MM.1S (cell line): ENCODE data around the gene ZEB2.

ENCODE experiments used
- EZH2 ChIP-seq: fragments of 300-600 bp; sonication (generic); optimal IDR thresholded peaks from 2 replicates; pipeline ENCODE3; 2017; ENCODE audit warnings: low read depth, mild to moderate bottlenecking, antibody characterized with exemption, low read length, mixed read lengths
- TF ChIP-seq, protein P1 (sequence below): fragments of 300-600 bp; sonication (generic); IDR thresholded peaks from 2 replicates; pipeline ENCODE4 v1.5.1; 2016; ENCODE audit warnings: antibody characterized with exemption, low read length, mixed read lengths

DNA sequence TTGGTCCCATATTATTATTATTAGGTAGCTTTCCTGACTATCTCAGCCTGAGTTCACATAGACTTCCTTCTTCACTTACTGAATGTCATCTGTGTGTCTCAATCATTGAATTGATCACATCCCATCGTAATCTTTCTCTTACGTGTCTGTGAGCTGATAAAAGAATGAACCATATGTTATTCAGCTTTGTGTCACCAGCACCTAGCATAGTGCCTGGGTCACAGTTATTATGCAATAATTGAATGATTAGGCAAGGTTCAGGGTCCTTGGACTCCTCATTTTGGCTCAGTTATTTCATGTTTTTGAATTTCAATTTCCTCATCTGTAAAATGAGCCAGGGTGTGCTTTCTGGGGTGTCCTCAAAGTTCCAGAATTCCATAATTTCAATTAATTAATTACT lies 107.2 kb downstream of the ZEB2 start:
- TF ChIP-seq, protein P1, sequence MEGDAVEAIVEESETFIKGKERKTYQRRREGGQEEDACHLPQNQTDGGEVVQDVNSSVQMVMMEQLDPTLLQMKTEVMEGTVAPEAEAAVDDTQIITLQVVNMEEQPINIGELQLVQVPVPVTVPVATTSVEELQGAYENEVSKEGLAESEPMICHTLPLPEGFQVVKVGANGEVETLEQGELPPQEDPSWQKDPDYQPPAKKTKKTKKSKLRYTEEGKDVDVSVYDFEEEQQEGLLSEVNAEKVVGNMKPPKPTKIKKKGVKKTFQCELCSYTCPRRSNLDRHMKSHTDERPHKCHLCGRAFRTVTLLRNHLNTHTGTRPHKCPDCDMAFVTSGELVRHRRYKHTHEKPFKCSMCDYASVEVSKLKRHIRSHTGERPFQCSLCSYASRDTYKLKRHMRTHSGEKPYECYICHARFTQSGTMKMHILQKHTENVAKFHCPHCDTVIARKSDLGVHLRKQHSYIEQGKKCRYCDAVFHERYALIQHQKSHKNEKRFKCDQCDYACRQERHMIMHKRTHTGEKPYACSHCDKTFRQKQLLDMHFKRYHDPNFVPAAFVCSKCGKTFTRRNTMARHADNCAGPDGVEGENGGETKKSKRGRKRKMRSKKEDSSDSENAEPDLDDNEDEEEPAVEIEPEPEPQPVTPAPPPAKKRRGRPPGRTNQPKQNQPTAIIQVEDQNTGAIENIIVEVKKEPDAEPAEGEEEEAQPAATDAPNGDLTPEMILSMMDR = no peak
- TF ChIP-seq EZH2 = no peak
